NCI-H748 treated with DMSO at 0.1 percent for 48 hours (cell line): ENCODE results near the gene SUN2.
A peak's percentile ranks its signal among the peaks of the same experiment; 100 is the strongest.

ENCODE experiments used
- DNase-seq: peaks from one replicate; lab custom pipeline; 2025; lab: John Stamatoyannopoulos, UW

The SUN2 gene

DNA sequence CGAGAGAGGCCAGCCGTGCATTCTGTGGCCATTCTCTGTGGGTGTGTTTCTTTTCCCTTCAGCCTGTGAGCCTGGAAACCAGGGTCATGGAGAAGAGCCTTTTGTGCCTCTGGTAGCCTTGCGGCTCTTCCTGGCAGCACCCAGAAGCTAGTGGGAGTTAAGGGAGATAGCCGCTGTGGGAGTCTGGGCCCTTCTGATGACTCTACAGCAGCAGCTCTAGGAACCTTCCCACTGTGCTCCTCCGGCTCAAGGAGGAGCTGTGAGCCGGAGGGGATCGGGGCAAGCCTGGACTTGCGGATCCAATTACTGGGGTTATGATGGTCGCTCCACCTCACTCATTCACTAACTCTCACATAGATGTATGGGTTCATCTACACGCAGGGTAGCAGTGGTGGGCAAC, 39.5 kb downstream of the SUN2 start:
- DNase-seq, result no peak

DNA sequence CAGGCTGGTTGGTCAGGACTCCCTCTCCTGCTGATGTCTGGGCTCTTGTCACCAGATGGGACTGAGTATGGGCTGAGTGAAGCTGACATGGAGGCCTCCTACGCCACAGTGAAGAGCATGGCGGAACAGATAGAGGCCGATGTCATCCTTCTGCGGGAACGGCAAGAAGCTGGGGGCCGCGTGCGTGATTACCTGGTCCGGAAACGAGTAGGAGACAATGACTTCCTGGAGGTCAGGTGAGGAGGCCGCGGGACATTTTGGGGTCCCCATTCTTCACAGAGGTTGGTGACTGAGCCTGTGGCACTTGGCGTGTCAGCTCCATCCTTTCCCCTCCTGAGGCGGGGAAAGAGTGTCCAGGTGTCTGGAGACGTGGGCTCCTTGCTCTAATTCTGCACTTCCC, 39.9 kb downstream of the SUN2 start:
- DNase-seq, result no peak

GRCh38 chr22:38715176-38715764, 40.5 kb downstream of the SUN2 start:
- no peak for DNase-seq

DNA sequence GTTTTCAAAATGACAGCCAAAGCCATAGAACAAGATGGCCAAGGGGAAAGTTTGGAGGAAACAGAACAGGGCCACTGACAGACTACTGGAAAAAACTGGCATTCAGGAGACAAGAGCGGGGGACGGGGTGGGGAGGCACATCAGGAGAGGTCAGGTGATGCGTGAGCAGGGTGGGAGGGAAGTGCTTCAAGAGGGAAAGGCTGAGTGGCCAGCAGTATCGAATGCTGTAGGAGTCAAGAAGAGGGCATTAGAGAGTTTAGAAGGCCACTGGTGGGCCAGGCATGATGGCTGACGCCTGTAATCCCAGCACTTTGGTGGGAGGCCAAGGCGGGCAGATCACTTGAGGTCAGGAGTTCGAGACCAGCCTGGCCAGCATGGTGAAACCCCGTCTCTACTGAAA, 41.9 kb downstream of the SUN2 start:
- DNase-seq, result no peak

DNA sequence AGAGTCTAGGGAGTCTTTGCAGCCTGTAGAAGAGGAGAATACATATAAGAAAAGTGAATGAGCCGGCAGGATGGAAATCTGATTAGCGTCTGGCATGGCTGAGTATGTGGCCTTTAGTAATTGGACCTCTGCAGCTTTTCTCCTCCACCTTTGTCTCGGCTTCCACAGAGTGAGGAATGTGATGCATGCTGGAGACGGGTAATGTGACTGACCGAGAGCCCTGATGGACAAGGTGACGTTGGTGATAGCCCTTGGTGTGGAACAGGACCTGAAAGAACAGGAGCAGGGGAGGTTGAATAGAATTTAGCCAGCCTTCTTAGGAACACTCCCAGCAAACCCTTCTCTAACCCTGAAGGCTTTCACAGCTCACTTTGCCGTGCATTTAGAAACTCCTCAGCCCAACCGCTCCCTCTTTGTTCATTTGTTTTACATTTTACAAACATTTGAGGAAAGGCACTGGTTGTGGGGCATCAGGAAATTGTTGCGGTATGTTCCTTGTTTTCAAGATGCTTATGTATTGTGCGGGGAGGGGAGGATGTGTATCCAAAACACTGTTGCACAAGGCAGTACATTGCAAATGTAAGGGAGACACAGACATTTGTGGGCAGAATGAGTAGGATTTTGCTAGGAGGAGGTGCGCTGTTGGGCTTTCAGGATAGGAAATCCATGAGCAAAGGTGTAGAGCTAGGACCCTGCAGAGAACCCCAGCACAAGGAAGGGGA, 43.2 kb downstream of the SUN2 start:
- no peak for DNase-seq

DNA sequence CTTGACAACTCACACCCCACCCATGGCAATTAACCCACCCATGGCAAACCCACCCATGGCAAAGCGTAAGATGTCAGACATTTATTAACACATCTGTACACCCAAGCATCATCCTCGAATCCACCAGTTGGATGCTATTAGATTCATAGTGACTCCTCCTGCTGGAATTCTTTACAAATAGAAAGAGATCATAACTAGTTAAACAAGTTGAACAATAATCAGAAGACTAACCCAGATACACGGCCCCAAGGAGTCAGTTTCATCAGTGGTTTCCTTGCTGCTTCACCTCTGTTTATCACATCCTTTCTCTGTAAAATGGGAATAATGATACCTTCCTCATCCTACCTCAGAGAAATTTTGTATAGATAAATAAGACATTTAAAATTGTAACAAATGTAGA, 44.9 kb downstream of the SUN2 start:
- no peak for DNase-seq

DNA sequence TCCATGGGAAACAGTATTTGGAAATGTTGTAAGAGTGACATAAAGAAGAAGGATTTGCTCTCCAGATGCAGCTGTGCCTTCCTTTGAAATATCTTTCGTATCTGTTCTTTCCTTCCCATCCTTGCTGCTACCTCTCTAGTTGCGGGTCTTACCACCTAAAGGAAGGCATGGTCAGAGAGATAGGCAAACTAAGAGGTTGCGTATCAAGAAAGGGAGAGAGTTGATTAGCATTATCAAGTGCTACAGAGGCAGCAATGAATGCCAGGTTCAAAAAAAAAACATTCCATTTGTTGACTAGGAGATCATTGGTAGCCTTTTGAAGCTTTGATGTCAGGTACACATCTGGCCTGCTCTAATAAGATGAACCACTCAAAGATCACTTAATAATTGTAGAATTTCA, 45.4 kb downstream of the SUN2 start:
- DNase-seq, result no peak

DNA sequence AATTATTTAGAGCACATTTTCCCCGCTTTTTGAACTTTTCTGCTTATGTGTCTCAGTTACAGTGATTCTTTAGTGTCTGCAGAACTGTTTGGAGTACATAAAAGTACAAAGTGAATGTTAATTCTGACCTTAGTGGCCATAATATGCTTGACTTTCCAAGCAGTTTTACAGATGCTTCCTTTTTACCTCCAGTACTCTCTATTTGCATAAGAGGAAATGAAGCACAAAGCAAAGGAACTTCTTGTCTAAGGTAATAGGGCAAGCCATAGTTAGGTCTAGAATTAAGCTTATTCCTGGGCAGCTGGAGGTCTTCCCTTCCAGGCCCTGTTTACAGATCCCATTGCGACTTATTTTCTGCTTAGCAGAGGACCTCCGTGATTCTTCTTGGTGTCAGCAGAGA, 46.5 kb downstream of the SUN2 start:
- no peak for DNase-seq

GRCh38 chr22:38707984-38708383, 47.8 kb downstream of the SUN2 start:
- DNase-seq, result no peak

GRCh38 chr22:38707346-38707745, 48.5 kb downstream of the SUN2 start:
- no peak for DNase-seq

GRCh38 chr22:38706901-38707195, 49.0 kb downstream of the SUN2 start:
- DNase-seq, result no peak

DNA sequence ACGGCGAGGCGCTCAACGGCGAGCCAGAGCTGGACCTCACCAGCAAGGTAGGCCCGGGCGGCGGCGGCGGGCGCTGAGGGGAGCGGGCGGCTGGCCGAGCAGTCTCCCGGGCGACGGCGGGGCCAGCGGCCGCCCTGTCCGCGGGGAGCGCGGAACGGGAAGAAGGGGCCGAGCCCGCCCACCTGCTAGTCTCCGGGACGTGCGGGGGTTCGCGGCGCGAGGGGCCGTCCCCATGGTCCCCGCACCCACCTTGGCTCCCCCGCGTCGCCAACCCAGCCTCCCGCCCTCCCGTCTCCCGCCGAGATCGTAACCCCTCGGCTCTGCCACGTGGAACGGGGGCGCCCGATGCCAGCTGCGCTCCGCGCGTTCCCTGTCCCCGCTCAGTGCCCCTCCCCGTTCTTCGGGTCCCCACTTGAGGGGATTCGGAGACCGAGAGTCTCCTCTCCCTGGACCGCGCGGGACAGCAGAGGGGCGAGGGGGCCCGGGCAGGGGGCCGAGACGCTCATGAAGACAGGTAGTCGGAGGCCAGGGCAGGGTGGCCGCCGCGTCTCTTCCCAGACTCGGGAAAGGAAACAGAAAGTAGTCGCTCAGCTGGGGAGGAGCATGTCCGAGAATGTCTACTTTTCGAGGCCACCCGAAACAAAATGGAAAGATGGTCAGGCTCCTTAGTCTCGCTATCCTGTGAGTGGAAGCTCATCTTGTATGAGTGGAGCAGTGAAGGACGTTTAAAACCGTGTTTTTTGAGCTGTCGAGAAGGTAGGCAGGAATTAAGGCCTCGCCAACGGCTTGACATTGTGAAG, 49.5 kb downstream of the SUN2 start:
- DNase-seq, result no peak

DNA sequence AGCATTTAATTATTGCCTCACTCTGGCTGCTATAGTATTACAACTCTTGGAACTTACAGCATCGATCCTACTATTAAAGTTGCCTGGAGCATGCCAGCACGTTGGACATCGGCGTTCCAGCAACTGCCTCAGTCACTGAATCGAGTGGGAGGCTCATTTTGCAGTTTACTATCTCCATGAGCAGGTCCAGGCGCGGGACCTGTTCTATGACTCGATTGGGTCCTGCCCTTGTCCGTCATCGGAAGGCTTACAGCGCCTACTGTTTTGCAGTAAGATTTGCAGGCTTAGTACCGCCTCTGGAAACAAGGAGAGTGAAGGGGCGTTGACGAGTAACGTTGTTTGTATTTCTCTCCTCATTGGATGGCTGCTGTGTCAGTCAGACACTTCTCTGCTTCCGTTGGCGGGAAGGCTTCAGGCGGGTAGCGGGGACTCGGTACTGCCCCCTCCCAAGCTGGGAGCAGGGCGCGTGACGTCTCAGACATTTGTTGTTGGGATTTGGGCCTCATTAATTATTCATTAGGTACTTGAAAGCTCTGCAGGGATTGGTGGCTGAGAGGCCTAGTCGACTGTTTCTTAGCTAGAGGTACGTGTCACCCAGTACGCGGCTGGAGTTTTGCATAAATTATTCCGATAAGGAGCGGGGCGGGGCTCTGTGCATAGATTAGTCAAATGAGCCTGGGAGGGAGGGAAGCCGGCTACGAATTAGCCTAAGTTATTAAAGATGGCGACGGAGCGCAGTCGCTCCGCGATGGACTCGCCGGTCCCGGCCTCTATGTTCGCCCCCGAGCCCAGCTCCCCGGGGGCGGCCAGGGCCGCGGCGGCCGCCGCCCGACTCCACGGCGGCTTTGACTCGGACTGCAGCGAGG, 50.3 kb downstream of the SUN2 start, which contains the start of gene GTPBP1:
Gene GTPBP1, plus strand, starts transcription at position 710 of the 866 bp plus-strand sequence. Its CDS starts 12 bp downstream, at position 722.
- peak; percentile 98 for DNase-seq

DNA sequence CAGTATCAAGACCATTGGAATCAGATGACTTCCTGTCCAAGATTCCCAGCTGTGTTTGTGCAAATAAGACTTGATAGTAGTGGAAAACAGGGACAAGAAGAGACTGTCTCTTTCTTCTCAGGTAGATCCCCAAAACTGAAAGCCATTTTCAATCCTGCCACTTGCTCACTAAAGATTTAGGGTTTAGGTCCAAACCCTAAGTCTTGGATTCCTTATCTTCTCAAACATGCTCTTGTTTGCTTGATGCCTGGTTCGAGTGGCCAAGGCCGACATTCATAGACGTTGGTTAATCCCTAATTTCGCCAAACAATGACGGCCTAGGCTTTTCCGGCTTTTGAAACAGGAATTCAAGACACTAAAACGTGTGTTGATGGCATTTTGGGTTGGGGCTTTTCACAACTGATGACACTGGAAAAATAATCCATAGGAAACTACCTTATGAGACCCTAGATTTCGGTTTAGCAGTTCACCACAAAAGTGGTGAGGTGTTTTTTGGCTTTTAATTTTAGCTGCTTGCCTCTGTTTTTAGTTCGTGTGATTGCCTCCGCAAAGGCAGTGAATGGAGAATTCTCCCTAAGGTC, 51.1 kb downstream of the SUN2 start:
- DNase-seq, result no peak

DNA sequence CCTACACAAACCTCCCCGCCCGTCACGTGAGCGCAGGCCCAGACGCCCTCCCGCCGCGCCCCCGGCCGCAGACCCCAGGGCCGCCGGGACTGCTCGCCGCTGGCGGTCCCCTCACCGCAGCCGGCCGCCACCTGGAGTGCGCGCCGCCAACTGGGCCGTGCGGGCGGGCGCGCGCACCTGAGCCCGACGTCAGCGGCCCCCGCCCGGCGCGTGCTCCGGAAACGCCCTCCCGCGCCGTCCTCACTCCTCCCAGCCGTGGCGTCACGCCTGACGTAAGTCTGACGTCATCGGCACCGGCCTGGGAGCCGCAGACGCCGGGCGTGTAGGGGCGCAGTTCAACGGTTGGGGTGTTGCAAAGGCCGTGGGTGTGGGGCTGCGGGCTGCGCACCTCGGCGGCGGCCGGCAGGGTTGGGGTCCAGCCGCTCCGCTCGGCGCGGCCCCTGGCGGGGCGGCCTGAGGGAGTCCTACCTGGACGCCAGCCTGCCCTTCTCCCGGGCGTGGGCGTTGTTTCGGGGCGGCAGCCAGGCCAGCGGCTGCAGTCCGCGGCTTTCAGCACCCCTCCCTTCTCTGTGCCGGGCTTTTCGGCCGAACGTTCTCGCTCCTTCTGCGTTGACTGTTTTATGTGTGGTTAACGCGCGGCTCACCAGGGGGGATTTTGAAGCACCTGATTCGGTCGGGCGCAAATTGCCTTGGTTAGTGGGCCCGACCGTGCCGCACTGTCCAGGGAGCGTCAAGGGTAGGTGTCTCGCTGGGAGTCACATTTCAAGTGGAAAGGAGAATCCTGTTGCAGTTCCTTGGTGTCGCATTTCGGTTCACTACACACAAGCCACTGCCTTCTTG, 54.8 kb downstream of the SUN2 start, which contains the start of gene JOSD1:
Gene JOSD1, minus strand, starts transcription at position 155 of the 840 bp plus-strand sequence. CDS start 956 bp downstream, outside the sequence.
- peak; percentile 55 for DNase-seq

- peak; percentile 13 for DNase-seq
Measured at GRCh38 chr22:38700270-38700788, 55.5 kb downstream of the SUN2 start.

GRCh38 chr22:38699784-38700183, 56.0 kb downstream of the SUN2 start:
- no peak for DNase-seq

GRCh38 chr22:38699143-38699542, 56.7 kb downstream of the SUN2 start:
- DNase-seq, result no peak

DNA sequence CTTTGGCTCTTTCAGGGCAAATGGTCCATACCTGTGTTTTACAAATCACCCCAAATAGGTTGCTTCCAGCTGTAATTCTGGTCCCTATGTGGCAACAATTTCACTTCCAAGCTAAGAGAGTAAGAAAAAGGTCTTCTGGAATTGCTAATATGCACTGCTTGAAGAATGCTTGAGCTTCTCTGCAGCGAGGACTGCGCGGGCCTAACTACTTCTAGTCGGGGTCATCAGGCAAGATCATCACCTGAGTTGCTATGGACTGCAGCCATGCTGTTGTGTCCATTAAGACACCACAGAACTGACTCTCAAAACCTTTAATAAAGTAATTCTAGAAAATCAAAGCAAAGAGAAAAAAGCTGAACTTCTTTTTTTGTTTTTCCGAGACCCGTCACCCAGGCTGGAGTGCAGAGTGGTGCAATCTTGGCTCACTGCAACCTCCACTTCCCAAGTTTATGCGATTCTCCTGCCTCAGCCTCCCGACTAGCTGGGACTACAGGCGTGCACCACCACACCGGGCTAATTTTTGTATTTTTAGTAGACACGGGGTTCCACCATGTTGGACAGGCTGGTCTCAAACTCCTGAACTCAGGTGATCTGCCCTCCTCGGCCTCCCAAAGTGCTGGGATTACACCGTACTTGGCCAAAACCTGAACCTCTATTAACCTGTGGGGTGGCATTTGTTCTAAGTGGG, 57.2 kb downstream of the SUN2 start:
- no peak for DNase-seq
